Measurements from ENCODE around the gene ZCCHC14.

Gene ZCCHC14

DNA sequence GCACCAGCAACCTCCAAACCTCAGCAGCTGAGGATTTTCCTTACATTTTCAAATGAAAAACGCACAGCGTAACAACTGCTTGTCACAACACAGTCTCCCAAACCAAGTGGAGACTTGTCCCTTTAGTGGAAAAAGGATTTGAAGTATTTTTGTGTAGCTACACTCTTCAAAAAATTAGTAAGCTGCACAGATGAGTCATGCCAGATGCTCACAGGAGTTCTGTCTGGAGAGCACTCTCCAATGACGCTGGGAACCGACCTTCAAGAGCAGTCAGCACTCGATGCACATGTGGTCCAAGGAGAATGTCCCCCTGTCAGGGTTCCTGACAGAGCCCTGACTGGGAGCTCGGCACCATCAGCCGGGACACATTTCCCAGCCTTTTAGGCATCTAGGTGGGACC, 60.9 kb downstream of the ZCCHC14 start:
- DNase-seq (ENCODE audit: low read depth in 2 of 2) = no peak

GRCh38 chr16:87426423-87427215, 66.2 kb downstream of the ZCCHC14 start:
- no peak for DNase-seq (ENCODE audit: low read depth in 2 of 2)

DNA sequence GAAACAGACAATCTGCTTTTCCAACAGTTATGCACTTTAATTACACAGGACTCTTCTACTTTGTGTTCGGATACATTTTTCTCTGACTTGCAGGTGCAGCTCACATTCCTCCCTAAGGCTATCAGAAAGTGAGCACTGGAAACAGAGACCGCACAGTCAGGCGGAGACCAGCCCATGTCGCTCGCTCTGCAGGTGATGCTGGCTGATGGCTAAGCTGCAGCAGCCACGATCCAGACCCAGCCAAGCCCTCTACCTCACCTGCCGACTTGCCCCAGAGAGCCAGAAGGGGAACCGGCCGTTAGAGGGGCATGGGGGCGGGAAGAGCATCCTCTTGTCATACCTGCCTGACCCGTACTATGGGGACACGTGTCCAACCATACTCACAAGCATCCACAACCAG, 66.9 kb downstream of the ZCCHC14 start:
- no peak for DNase-seq (ENCODE audit: low read depth in 2 of 2)

- DNase-seq (ENCODE audit: low read depth in 2 of 2) = no peak
Measured at GRCh38 chr16:87424266-87424665, 68.6 kb downstream of the ZCCHC14 start.

DNA sequence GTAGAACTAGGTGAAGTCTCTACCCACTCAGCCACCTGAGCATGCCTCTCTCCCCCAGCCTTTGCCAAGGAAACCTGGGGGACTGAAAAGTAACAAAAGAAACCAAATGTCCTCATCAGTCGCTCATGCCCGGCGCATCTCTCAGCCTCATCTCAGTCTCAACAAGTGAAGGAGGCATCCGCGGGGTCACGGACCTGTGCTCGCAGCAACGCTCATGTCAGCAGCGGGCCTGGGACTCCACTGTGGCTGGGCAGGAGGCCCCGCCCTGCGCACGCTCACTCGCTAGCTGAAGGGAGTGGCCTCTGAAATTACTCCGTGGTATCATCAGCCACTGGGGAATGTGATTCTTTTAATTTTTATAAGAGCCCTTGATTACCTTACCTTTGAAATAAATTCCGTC, 69.4 kb downstream of the ZCCHC14 start:
- DNase-seq (ENCODE audit: low read depth in 2 of 2) = no peak

DNA sequence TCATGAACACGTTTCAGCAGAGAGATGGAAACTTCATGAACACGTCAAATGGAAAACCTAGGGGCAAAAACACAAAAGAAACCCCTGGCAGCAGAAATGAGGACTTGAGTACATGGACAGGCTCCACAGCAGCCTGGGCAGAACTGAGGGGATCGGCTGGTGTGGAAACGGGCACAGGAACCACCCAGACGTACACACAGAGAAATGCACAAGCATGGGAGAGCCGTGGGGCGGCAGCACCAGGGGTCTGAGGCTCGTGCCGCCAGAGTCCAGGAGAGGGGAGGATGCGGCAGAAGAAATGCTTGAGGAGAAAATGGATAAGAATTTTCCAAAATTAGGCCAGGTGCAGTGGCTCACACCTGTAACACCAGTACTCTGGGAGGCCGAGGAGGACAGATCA, 70.7 kb downstream of the ZCCHC14 start:
- DNase-seq (ENCODE audit: low read depth in 2 of 2) = no peak

DNA sequence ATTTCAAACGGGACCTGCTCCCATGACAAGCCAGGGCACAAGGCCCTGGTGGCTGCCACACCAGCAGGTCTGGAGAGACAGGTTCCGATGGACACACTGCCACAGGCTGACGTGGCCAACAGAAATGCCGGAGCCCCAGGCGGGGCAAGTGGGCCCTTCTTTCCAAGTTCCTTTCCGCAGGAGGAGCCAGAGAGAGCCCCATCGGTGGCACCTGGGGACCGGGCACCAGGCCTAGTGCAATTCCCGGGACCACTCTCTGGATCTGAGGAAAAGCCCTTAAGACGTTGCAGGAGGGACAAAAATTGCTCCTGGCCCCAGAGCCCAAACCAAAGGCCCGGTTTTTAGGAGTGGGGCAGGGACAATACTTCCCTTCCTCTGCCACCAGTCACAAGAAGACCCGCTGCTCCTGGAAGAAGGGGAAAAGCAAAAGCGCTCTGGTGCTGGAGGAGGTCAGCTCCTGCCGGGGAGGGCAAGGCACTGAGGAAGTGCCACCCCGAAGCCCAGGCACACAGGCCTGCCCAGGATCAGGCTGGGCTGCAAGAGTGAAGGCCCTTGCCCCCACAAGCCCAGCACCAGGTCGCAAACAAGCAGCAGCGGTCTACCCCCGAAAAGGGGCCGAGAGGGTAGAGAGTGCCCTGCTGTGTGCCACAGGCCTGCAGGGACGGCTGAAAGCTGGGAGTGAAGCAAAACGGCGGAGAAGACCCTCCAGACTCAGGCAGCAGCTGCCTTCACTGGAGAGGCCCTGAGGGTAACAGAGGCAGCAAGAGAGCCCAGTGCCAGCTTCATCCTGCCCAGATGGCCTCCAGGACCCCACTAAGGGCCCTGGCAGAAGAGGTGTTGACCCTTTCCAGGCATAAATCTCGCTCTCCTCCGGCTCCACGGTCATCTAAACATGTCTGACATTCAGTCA, 71.6 kb downstream of the ZCCHC14 start:
- no peak for DNase-seq (ENCODE audit: low read depth in 2 of 2)

DNA sequence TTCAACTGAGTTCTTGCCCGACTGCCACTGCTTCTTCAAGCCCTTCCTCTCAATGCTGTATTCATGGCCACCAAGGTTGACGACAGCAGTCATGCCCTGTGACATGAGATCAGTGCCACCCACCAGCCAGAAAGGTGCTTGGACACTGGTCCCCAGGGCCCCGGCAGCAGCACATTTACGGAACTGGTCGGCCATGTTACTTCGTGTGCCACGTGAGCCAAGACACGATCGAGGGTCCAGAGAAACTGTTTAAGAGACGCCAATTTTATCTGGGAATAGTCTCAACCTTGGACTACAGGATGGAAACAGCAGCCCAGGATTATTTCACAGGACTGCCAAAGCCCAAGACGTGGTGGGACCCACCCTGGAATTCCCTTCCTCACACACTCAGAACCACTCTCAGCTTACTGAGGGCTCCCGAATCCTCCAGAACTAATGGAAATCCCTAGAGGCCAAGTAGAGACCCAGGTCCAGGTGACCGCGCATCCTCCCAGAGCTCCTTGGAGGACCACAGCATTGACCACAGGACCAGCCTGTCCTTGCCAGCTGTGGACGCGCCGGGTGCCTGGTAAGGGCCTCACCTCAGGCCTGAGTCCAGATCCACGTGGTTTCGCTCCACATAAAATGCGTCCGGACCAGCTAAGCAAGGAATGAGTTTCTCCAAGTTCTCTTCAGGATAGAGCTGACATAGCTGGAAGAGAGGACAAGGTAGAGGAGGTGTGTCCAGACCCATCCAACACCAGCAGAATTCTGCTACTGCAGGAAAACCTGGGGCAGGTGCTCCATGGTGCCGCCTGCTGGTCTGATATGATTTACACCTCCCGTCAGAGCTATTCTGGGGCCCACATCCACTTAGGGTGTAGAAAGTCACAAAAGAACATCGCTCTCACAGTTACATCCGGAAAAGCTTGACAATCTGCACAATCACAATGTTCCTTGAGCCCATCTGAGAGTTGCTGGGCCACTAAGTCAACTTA, 72.5 kb downstream of the ZCCHC14 start:
- no peak for DNase-seq (ENCODE audit: low read depth in 2 of 2)

GRCh38 chr16:87418644-87419043, 74.2 kb downstream of the ZCCHC14 start:
- DNase-seq (ENCODE audit: low read depth in 2 of 2) = no peak

- DNase-seq (ENCODE audit: low read depth in 2 of 2) = no peak
Measured at GRCh38 chr16:87418216-87418615, 74.6 kb downstream of the ZCCHC14 start.

DNA sequence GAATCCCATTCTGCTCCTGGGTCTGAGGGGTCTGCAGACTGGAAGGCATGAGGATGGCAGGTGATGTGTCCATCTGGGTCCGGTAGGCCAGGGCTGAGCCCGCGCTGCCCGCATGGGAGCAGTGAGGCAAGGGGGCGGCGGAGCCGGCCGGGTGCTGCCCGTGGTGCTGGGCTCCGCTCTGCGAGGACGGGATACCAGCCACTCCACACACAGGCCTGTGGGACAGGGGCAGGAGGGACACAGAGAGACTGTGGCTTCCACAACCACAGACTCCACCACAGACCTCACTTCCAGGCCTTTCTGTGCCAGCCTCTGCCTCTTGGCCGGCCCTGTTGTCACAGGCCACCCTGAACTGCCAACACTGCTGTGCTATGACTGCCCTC, 75.3 kb downstream of the ZCCHC14 start:
- DNase-seq (ENCODE audit: low read depth in 2 of 2) = no peak

- no peak for DNase-seq (ENCODE audit: low read depth in 2 of 2)
Measured at GRCh38 chr16:87416826-87417527, 75.8 kb downstream of the ZCCHC14 start.

GRCh38 chr16:87415441-87415840, 77.4 kb downstream of the ZCCHC14 start:
- no peak for DNase-seq (ENCODE audit: low read depth in 2 of 2)

GRCh38 chr16:87414251-87414680, 78.6 kb downstream of the ZCCHC14 start:
- no peak for DNase-seq (ENCODE audit: low read depth in 2 of 2)

DNA sequence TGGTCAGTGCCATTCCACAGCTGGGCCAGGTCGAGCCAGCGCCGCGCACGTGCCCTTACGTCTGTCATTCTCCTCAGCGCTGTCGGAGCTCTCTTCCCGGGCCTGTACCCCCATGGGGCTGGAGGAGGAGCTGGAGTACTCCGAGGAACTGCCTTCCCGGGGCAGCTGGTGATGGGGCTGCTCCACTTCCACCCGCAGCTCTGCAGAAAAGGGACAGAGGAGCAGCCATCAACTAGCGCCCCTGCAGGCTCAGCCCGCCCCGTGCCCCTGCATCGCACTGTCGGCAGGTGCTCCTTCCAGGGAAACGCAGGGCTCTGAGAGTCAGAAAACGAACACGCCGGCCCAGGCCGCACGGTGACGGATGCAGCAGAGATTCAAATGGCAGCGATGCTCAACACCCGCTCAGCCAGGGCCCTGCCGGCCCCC, 79.8 kb downstream of the ZCCHC14 start:
- no peak for DNase-seq (ENCODE audit: low read depth in 2 of 2)

DNA sequence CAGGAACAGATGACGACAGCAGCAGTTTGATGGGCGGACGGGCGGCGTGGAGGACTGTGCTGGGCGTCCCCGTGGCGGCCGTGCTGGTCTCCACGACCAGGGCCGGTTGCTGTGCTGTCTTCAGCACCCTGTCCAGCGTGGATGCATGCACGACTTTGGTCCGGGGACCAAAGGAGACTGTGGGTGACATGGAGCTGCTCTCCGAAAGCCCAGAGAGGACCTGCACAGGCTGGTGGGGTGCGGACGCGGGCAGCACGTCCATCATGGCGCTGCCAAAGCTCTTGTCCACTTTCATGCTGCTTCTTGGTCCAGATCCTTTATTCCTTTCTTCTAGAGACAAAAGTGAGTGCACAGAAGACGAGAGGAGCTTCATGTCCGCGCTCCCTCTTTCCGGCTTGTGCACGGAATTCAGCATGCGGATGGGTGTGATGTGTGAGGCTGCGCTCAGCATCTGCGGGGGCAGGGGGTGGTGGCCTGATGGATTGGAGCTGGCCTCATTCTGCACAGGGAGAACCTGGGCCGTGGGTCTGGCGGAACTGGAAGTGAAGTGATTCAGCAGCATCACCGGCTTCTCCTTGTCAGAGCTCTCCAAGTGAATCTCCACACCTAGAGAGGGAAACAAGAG, 80.3 kb downstream of the ZCCHC14 start:
- no peak for DNase-seq (ENCODE audit: low read depth in 2 of 2)

DNA sequence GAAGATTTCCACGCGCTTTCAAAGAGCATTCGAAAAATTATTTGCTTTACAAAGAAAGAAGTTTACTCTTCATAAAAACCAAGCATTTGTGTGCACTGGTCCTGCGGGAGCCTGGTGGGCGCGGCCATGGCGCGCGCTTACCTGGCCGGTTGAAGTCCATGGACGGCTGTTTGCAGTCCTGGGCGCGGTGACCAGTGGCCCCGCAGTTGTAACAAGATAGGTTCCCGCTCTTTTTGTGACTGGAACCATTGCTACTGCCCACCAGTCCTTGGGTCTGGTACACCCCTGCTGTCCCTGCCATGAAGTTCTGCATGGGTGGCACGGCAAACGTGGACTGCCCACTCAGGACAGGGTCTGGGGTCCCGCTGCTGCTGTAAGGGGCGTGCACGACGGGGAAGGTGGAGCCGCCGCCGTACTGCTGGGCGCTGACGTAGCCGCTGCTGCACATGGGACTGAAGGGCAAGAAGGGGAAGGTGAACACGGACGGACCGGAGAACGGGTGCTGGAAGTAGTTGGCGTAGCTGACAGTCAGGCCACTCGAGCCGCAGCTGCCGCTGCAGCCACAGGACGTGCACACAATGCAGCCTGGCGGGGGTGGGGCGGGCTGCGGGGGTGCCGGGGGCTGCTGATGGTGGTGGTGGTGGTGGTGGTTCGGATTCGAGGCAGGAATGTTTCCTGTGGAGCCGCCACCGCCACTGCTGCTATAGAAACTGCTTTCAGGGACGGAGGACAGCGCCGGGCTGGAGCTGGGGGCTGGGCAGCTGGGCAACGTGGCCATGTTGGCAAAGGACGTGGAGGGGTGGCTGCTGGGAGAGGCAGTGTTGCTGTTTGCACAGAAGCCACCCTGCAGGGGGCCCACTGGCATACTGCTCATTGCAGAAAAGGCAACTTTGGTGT, 81.2 kb downstream of the ZCCHC14 start:
- no peak for DNase-seq (ENCODE audit: low read depth in 2 of 2)

- DNase-seq (ENCODE audit: low read depth in 2 of 2) = no peak
Measured at GRCh38 chr16:87410968-87411367, 81.9 kb downstream of the ZCCHC14 start.

DNA sequence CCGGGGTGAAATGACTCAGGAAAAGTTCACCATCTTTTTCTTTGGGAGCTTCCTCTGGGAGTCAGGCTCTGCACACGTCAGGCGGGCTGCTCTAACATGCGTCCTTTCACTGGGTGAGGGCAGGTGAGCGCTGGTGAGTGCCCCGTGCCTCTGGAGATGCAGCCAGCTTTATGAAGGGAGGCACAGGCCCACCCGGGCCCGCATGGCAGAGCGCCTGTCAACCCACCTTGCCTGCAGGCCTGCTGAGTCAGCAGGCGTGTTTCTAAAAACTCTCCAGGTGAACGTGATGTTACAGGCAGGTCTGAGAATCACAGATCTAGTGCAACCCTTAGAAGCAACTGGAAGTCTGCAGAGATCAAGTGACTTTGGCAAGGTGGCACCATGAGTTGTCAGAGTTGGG, 82.3 kb downstream of the ZCCHC14 start:
- DNase-seq (ENCODE audit: low read depth in 2 of 2) = no peak

GRCh38 chr16:87409781-87410180, 83.0 kb downstream of the ZCCHC14 start:
- no peak for DNase-seq (ENCODE audit: low read depth in 2 of 2)

All from stimulated activated CD8-positive, alpha-beta memory T cell treated with anti-CD3 and anti-CD28 coated beads, Interleukin-7, amount 100 ng/mL, for 4 hours (primary cell).